Pancreas (tissue), 10 donors: ENCODE measurements around the gene ELL3. TPM values are rescaled to one million over a fixed set of nuclear protein-coding genes. Genes with fewer than 3 reads are reported as not detected.
"Not testable (repeated sequence)": the region's sequence is repeated elsewhere in the genome, so short reads cannot be mapped to it uniquely, and the experiment has no call there.

ENCODE experiments used
- ATAC-seq, 4 donors: fragments of 200-7000 bp; cut with Tn5 transposase; one replicate each; pipeline versions ENCODE4 v1.8.0 to v1.9.1; 2020; ENCODE audit warnings: mild to moderate bottlenecking in 4 of 4, moderate library complexity in 4 of 4
- DNase-seq, 6 donors: peaks; one replicate each; pipeline ENCODE4 v3.0.0-alpha.2; 2020
- FAIRE-seq: peaks from 2 replicates; lab custom pipeline; 2012; peaks lifted over from hg19 to GRCh38; lab: Jason Lieb, UNC
- H3K27ac ChIP-seq, 4 donors: fragments of 200-600 bp; sonication (generic); 1 replicate in 3 of 4; 2 replicates in 1 of 4; pipeline versions ENCODE4 v1.5.0 to v1.8.0; 2020
- H3K27me3 ChIP-seq, 4 donors: fragments of 200-600 bp; one replicate each; pipeline ENCODE4 v1.8.0; 2021
- H3K36me3 ChIP-seq, 3 donors: fragments of 200-600 bp; sonication (generic) in 1 of 3; one replicate each; pipeline versions ENCODE4 v1.5.0 to v1.8.0; 2020 to 2021
- H3K4me1 ChIP-seq, 3 donors: fragments of 200-600 bp; one replicate each; pipeline ENCODE4 v1.8.0; 2021
- H3K4me3 ChIP-seq, 4 donors: fragments of 200-600 bp; sonication (generic) in 2 of 4; one replicate each; pipeline versions ENCODE4 v1.5.0 to v1.8.0; 2020 to 2021
- H3K9me3 ChIP-seq, 4 donors: fragments of 200-600 bp; one replicate each; pipeline ENCODE4 v1.8.0; 2021
- WGBS, 2 donors: extraction: QIAGEN DNeasy Blood & Tissue Kit; methylation state at CpG; one replicate each; pipeline ENCODE4 v1.1.7; 2013; 5-methylcytosine and 5-hydroxymethylcytosine counted together
- intact Hi-C, 3 donors: fragments of 100-400 bp; cut with DNase I; formaldehyde crosslinking; loops; one replicate each; pipeline versions ENCODE4 v1.11.1 to v1.14.2; 2022
- polyA plus RNA-seq, 2 donors: library from polyadenylated mRNA; stranded (reverse); fragments of 200-250 nt; gene quantifications; one replicate each; pipeline ENCODE4 v1.2.3, GENCODE V29; 2013
- total RNA-seq, 6 donors: library from RNA; stranded (reverse); fragmentation: NEBNext Ultra II Directional in 4 of 6; extraction: Animal tissue kit (Norgen Biotek cat#: 25700) in 4 of 6; gene quantifications; one replicate each; pipeline versions ENCODE4 v1.2.1 to v1.2.4, GENCODE V29; 2021 to 2023
- TF ChIP-seq, protein P1 (sequence below), 4 donors: fragments of 200-600 bp; sonication (generic) in 3 of 4; IDR thresholded peaks; one replicate each; pipeline versions ENCODE4 v1.5.0 to v1.8.0; 2021; ENCODE audit warnings: antibody characterized with exemption in 4 of 4
- donor health status: healthy with polysubstance abuse.
- donor health status: DM: no; HTN: no; CAD: no; lungs with moderate emphysema.
- donor health status: DM: no; HTN: no; CAD: no.
- donor health status: control.
- donor health status: control.
- donor health status: Bipolar disorder and iron deficiency.
- donor health status: DM: yes; HTN: yes; CAD: no.
- donor health status: DM: no; HTN: no; CAD: no.
- donor health status: DM: no; HTN: no; CAD: no.
- donor health status: DM: yes; HTN: yes; CAD: no.

The ELL3 gene
- total and polyA plus RNA-seq, 8 donors: 1.2 to 3.1 (median 2.0) TPM

DNA sequence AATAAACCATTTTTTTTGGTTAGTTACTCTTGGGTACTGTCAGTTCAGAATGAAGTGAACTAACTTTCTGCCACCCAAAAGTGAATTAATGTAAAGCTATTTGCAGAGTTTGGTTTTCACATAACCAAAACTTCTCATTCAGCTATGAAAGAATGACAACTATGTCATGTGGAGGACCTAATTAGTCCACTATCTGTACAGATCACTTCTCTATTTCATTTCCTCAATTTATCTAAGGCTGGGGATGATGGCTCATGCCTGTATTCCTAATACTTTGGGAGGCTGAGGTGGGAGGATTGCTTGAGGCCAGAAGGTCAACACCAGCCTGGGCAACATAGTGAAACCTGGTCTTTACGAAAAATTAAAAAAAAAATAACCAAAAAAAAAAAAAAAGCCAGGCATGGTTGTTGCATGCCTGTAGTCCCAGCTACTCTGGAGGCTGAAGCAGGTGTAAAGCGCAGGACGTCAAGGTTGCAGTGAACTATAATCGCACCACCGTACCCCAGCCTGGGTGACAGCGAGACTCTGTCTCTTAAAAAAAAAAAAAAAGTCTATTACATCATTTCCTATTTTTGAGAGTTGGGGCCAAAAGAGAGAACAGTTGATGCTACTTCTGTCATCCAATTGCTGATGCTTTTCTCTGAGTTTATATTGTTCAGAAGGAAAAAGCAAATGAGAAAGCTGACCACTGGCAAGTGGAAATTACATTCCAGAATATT lies 32.4 kb upstream of the ELL3 start:
- Histone ChIP-seq H3K9me3 (no peaks in the 10 kb centered on the region), H3K4me1 (no peaks in the 10 kb centered on the region), H3K36me3 (peaks cover 15 to 76% (median 34%) of the 10 kb centered on the region in 3 donors), H3K27me3 (no peaks in the 10 kb centered on the region), H3K27ac (no peak overlapping the region), H3K4me3 (no peak overlapping the region)
- TF ChIP-seq, protein P1, sequence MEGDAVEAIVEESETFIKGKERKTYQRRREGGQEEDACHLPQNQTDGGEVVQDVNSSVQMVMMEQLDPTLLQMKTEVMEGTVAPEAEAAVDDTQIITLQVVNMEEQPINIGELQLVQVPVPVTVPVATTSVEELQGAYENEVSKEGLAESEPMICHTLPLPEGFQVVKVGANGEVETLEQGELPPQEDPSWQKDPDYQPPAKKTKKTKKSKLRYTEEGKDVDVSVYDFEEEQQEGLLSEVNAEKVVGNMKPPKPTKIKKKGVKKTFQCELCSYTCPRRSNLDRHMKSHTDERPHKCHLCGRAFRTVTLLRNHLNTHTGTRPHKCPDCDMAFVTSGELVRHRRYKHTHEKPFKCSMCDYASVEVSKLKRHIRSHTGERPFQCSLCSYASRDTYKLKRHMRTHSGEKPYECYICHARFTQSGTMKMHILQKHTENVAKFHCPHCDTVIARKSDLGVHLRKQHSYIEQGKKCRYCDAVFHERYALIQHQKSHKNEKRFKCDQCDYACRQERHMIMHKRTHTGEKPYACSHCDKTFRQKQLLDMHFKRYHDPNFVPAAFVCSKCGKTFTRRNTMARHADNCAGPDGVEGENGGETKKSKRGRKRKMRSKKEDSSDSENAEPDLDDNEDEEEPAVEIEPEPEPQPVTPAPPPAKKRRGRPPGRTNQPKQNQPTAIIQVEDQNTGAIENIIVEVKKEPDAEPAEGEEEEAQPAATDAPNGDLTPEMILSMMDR (IDR thresholded peaks at IDR 0.05): no peak
- ATAC-seq (peak in 1 of 4 donors; percentile 36), DNase-seq (no peak), FAIRE-seq (no peak)
- WGBS, 2 donors: 89 to 93% methylated on average over 6 of the region's 6 CpGs
- intact Hi-C loops: no loop called here

DNA sequence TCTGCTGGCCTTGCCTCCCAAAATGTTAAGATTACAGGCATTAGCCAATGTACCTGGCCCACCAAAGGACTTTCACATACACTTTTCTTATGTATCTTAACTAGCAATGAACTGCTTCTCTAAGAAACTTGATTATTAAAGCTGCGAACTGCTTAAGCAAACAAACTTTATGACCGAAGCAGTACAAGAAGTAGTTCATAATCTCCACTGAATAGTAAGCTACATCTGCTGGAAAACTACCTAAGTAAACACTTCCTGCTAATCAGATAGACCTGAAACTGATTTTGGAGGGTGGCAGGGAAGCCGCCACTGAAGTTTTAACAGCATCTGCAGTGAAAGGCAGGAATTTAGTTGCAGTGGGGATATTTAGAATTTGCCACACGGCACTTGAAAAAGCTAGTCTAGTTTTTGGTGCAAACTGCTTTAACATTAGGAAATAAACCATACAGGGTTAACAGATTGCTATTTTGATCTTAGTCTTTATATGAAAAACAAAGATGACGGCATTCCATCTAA lies 31.7 kb upstream of the ELL3 start:
- FAIRE-seq (no peak), DNase-seq (no peak), ATAC-seq (no peak)
- Histone ChIP-seq H3K4me3 (no peak overlapping the region), H3K36me3 (peaks cover 14 to 70% (median 32%) of the 10 kb centered on the region in 3 donors), H3K4me1 (no peaks in the 10 kb centered on the region), H3K9me3 (no peaks in the 10 kb centered on the region), H3K27me3 (no peaks in the 10 kb centered on the region), H3K27ac (no peak overlapping the region)
- TF ChIP-seq, protein P1 (IDR thresholded peaks at IDR 0.05): no peak
- intact Hi-C loops: no loop called here
- 91 to 94% methylated on average over 5 of the region's 5 CpGs for WGBS, 2 donors

GRCh38 chr15:43802676-43803075 lies 25.9 kb upstream of the ELL3 start:
- ATAC-seq, FAIRE-seq, DNase-seq, H3K9me3 ChIP-seq, H3K27ac ChIP-seq, intact Hi-C loops, H3K27me3 ChIP-seq, H3K4me3 ChIP-seq: not testable (repeated sequence)
- Histone ChIP-seq H3K4me1 (peaks cover 0 to 32% (median 7%) of the 10 kb centered on the region in 3 donors), H3K36me3 (peaks cover 0 to 38% (median 10%) of the 10 kb centered on the region in 3 donors)
- 98 to 99% methylated on average over 7 of the region's 7 CpGs for WGBS, 2 donors

DNA sequence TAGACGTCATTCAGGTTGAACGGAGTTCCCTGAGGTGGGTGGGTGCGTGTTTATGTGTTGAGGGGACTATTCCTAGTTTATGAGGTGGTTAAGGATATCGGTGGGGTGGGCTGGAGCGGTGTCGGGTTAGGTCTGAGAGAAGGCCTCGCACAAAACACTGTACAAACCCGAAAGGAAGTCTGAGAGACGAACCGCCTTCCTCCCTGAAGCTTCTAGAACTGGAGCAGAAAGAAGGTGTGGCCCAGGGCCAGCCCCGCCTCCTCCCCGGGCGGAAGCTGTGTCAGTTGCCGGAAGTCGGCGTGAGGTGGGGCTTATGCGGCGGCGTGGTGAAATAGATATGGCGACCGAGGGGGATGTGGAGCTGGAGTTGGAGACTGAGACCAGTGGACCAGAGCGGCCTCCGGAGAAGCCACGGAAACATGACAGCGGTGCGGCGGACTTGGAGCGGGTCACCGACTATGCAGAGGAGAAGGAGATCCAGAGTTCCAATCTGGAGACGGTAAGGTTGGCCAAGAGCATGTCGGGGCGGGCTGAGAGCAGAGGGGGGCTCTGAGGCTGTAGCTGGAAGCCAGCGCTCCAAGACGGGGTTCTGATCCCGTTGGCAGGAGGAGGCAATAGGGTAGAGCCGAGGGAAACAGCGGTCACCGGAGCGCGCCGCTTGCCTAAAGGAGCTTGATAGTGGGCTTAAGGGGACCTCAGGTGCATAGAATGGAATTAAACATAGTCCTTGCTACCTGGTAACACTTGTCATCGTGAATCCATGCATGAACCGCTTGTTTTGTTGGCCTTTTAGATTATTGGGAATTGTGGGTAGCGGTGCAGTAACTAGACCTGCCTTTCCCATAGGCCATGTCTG lies 23.7 kb upstream of the ELL3 start, which contains the start of gene HYPK:
TSS of gene HYPK (plus strand) at position 314 of the 856 bp plus-strand sequence. CDS start at position 338, 24 bp downstream.
- peak; percentile 89 to 97 (median 93) for DNase-seq
- ATAC-seq: peak; percentile 89 to 95 (median 90)
- Histone ChIP-seq H3K9me3 (no peaks in the 10 kb centered on the region), H3K27ac (peak within 1 kb of the TSS; percentile 60 to 98 (median 84)), H3K4me3 (peak within 1 kb of the TSS; percentile 67 to 89 (median 73)), H3K27me3 (no peaks in the 10 kb centered on the region), H3K36me3 (peaks cover 4 to 28% (median 5%) of the 10 kb centered on the region in 3 donors), H3K4me1 (peaks cover 2 to 34% (median 7%) of the 10 kb centered on the region in 3 donors)
- 8 to 10% methylated on average over 44 of the region's 44 CpGs for WGBS, 2 donors
- TF ChIP-seq, protein P1 (IDR thresholded peaks at IDR 0.05): no peak
- no peak for FAIRE-seq
- intact Hi-C loops: no loop called here

DNA sequence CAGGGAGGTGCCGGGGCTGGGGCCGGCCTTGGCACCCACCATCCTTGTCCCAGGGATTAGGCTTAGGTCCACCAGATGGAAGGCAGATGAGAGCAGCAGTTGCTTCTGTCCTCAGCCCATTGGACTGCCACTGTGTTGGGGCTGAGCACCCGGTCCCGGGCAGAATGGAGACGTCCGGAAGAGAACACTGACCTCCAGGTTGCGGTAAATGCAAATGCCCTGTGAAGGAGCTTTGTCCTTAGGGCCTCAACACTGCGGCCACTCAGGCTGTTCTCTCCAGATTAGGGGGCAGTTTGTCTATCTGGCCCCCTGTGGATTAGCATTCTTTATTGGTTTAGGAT lies 23.1 kb upstream of the ELL3 start, which contains the start of gene SERINC4:
TSS of gene SERINC4 (minus strand) at position 276 of the 341 bp plus-strand sequence. CDS start at position 42, 234 bp downstream.
- H3K27me3 ChIP-seq: no peaks in the 10 kb centered on the region
- no peaks in the 10 kb centered on the region for H3K9me3 ChIP-seq
- 95% methylated on average over 8 of the region's 8 CpGs for WGBS, 2 donors
- H3K27ac ChIP-seq: peak within 1 kb of the TSS; percentile 60 to 98 (median 84)
- ATAC-seq: peak in 3 of 4 donors; percentile 1 to 2 (median 1)
- peaks cover 7 to 39% (median 10%) of the 10 kb centered on the region in 3 donors for H3K4me1 ChIP-seq
- H3K4me3 ChIP-seq: peak within 1 kb of the TSS; percentile 67 to 89 (median 73)
- FAIRE-seq: no peak
- intact Hi-C loops: no loop called here
- peaks cover 4 to 28% (median 5%) of the 10 kb centered on the region in 3 donors for H3K36me3 ChIP-seq
- DNase-seq: no peak
- TF ChIP-seq, protein P1 (IDR thresholded peaks at IDR 0.05): no peak
